Activated CD4-positive, alpha-beta T cell treated with anti-CD3 and anti-CD28 coated beads for 48 hours (primary cell): Measurements from ENCODE around the gene IDUA.

ENCODE experiments used
- DNase-seq: peaks from one replicate; pipeline ENCODE4 v3.0.0-alpha.2; 2020

The IDUA gene

DNA sequence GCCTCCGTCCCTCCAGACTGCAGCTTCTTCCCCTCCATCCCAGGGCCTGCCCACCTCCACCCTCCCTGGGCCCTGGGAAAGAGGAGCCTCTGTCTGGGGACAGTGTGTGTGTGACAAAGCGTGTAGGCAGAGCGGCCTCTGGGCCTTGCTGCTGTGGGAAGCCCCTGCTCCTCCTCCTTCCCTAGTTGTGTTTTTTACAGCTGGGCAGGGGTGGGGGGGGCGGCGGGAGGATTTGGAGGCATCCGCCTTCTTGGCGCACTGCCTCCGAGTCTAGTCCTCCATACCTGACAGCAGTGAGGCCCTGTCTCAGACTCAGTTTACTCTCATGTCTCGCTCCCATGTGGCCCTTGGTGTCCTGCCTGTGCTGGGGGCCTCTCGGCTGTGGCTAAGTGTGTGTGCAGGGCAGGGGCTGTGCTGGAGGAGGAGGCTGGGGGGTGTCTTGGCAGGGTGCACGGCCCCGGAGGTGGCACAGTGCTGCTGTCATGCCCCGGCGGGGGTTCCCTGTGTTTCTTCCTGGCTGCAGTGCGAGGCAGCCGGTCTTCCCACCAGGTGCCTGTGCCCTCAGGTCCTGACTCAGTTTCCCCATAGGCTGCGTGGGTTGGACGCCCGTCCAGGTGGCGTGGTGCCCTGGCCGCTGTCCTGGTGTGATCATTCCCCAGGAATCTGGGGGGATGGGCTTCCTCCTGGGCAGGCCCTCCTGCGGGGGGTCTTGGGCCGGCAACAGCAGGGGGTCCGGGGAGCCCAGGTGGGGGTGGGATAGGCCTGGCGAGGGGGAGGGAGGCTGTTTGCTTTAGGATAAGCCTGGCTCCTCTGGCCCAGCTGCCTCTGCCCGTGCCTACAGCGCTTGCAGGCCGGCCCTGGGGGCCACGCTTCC lies 31.5 kb downstream of the IDUA start:
- no peak for DNase-seq

DNA sequence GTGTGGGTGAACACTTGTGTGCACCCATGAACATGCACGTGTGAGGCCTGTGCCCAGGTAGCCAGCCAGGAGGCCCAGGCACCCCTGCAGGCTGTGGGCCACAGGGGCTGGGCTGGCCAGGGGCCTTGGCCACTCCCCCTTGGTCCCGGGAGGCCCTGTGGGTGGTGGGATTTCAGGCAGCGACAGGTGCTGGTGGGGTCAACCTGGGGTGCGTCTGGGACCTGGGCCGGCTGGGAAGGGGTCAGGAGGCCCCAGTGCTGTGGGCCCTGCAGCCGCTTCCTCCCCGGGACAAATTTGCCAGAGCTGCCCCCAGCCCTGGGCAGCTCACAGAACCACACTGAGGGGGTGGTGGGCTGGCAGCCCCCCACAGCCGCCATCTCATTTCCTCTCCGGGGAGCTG lies 32.5 kb downstream of the IDUA start:
- no peak for DNase-seq

DNA sequence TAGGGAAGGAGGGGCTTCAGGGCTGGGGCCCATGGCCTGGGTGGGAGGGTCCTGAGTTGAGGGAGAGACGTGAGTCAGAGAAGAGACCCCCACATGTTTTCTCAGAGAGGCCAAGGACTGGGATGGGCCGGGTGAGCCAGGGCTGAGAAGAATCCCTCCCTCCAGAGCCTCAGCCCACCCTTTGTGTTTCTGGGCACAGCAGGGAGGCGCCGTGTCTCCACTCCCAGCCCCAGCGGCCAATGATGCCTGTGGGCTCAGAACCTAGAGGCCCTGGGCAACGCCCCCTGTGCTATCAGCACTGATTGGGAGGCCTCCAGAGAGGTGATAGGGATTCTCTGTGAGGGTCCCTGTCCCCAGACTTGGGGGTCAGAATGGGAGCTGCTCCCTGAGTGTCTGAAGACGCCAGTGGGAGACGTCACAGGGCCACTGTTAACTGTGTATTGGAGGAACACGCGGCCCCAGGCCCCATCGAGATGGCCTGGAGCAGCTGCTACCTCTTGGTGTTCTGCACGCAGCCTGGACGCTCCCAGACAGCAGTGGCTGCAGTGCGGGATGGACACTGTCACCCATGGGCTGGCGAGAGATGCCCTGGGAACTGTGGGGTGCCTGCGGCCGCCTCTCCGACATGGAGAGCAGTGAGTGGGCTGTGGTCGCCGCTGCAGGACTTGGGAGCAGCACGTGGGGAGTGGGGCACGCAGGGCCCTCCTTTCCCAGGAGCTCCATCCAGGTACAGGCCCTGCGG lies 33.1 kb downstream of the IDUA start:
- DNase-seq: no peak

DNA sequence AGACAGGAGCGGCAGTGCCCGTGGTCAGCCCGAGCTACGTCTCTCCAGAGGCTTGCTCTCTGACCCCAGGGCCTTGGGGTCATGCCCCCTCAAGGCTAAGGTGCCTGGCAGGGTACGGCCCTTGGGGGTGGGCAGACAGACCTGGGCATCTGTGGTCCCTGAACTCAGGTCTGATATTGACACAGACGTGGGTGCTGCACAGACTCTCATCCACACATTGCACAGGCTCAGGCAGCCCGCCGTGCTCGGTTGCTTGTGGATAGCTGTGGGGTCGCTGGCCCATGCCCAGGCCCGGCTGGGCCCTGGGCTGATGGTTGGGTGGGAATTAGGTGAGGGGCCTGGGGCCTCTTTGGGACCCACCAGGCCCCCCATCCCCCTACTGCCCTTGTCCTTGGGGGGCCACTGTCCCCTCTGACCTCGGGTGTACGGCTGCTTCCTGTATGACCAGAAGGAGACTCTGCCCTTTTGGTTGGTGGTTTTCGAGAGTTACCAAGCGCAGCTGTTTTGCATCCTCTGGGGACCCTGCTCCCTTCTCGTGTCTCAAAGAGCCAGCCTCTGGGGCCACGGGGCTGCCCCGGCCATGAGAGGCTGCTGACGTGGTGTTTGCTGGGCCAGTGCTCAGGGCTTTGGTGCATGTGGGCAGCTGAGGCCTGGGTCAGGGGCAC lies 34.7 kb downstream of the IDUA start:
- DNase-seq: no peak

DNA sequence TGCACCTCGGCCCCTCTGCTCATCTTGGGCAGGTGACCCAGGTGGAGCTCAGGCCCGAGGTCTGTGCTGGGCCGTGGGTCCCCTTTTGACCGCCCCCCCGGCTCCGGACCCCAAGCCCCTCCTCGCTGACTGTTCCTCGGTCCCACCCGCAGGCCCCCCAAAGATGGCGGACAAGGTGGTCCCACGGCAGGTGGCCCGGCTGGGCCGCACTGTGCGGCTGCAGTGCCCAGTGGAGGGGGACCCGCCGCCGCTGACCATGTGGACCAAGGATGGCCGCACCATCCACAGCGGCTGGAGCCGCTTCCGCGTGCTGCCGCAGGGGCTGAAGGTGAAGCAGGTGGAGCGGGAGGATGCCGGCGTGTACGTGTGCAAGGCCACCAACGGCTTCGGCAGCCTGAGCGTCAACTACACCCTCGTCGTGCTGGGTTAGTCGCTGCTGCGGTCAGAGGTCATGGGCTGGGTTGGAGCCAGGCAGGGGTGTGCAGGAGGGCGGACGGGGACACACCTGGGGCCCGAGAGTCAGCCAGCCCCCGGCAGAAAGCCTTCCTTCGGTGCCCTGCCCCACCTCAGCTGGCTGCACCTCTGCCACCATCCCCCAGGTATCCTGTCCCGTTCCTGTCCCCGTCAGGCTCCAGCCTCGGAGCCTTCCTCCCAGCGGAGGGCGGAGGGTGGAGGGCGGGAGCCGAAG lies 35.4 kb downstream of the IDUA start:
- DNase-seq: no peak

DNA sequence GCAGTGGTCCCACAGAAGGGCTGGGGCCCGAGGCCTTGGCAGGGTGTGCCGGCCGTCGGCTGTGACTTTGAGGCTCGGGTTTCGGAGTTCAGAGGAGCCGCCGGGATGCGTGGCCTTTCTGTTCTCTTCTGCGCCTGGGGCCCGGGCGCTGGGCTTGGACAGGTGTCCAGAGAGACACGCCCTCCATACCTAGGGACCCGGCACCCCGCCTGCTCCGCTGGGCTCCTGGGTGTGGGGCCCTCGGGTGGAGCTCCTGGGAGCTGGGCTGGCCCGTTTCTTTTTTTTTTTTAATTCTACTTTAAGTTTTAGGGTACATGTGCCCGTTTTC lies 35.9 kb downstream of the IDUA start:
- DNase-seq: no peak

DNA sequence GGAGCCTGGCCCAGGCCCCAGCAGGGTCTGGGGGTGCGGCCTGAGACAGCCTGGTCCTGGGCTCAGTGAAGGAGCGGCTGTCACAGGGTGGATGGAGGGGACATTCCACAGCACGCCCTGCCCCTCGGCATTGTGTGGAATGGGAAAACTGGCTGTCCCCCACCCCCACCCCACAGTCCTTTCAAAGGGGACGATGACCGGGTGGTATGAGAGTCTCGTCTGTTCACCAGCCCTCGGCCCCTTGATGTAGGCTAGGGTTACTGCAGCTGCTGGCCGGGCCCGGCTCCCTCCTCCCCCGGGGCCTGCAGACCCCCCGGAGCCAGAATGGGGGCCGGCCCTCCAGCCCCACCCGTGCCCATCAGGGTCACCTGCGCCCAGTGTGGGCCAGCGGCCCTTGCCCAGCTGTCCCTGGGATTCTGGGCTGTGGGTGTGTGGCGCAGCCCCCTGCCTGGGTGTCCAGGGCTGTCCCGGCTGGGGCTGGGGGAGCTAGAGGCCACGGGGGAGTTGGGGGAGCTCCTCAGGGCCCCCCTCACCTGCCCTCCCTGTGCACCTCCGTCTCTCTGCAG lies 36.3 kb downstream of the IDUA start:
- DNase-seq: no peak

DNA sequence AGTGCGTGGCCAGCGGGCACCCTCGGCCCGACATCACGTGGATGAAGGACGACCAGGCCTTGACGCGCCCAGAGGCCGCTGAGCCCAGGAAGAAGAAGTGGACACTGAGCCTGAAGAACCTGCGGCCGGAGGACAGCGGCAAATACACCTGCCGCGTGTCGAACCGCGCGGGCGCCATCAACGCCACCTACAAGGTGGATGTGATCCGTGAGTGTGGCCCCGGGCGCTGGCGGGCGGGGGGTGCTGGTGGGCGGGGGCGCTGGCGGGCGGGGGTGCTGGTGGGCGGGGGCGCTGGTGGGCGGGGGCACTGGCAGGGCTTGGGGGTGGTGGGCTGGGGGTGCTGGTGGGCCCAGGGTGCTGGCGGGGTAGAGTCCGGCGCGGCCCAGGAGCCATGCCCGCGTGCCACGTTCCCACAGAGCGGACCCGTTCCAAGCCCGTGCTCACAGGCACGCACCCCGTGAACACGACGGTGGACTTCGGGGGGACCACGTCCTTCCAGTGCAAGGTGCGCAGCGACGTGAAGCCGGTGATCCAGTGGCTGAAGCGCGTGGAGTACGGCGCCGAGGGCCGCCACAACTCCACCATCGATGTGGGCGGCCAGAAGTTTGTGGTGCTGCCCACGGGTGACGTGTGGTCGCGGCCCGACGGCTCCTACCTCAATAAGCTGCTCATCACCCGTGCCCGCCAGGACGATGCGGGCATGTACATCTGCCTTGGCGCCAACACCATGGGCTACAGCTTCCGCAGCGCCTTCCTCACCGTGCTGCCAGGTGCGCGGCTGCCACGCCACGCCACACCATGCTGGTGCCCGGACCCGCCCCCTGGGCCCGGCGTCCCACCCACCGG lies 37.3 kb downstream of the IDUA start:
- DNase-seq: no peak

DNA sequence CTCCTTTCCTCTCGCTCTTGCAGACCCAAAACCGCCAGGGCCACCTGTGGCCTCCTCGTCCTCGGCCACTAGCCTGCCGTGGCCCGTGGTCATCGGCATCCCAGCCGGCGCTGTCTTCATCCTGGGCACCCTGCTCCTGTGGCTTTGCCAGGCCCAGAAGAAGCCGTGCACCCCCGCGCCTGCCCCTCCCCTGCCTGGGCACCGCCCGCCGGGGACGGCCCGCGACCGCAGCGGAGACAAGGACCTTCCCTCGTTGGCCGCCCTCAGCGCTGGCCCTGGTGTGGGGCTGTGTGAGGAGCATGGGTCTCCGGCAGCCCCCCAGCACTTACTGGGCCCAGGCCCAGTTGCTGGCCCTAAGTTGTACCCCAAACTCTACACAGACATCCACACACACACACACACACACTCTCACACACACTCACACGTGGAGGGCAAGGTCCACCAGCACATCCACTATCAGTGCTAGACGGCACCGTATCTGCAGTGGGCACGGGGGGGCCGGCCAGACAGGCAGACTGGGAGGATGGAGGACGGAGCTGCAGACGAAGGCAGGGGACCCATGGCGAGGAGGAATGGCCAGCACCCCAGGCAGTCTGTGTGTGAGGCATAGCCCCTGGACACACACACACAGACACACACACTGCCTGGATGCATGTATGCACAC lies 38.2 kb downstream of the IDUA start:
- DNase-seq: no peak

DNA sequence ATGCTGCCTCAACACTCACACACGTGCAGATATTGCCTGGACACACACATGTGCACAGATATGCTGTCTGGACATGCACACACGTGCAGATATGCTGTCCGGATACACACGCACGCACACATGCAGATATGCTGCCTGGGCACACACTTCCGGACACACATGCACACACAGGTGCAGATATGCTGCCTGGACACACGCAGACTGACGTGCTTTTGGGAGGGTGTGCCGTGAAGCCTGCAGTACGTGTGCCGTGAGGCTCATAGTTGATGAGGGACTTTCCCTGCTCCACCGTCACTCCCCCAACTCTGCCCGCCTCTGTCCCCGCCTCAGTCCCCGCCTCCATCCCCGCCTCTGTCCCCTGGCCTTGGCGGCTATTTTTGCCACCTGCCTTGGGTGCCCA lies 39.3 kb downstream of the IDUA start:
- DNase-seq: peak; percentile 63

DNA sequence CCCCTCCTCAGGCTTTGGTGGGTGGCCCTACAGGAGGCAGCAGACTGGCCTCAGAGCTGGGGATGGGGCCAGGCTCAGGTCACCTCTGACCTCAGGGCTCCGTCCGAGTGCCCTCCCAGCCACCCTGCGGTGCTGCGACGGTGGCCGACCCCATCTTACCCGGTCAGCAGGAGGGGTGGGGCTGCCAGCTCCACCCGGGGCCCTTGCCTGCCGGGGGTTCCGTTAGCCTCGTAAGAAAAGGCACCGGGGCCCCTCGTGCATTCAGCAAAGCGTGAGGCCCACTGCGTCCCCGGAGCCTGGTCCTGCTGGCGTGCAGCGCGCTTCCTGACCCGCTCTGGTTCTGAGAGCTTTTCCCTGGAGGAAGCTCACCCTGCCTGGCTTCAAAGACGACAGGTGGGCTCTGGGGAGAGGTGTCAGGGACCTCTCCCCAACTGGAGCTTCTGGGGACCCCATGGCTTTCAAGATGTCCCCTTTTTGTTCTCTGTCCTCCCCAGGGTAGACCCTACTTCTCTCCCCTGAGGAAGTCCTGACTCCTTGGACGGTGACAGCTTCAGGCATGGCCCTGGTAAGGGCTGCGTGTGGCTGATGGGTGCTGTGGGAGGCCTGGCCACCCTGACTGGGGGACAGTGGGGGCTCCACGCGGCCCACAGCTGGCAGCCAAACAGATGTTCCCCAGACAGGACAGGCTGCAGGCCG lies 40.5 kb downstream of the IDUA start:
- DNase-seq: no peak

DNA sequence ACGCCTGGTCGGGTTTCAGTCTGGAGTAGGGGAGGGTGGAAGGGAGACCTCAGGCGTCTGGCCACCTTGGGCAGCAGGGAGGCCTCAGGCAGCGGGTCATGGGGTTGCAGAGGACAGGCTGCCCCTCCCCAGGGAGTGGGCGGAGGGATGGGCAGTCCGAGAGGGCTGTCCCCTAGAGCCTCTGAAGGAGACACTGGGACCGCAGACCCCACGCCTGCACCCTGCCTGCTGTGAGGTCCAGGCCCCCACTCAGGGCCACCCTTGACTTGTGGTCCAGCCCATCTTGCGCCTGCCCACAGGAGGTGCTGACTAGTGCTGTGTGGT lies 41.0 kb downstream of the IDUA start:
- no peak for DNase-seq

DNA sequence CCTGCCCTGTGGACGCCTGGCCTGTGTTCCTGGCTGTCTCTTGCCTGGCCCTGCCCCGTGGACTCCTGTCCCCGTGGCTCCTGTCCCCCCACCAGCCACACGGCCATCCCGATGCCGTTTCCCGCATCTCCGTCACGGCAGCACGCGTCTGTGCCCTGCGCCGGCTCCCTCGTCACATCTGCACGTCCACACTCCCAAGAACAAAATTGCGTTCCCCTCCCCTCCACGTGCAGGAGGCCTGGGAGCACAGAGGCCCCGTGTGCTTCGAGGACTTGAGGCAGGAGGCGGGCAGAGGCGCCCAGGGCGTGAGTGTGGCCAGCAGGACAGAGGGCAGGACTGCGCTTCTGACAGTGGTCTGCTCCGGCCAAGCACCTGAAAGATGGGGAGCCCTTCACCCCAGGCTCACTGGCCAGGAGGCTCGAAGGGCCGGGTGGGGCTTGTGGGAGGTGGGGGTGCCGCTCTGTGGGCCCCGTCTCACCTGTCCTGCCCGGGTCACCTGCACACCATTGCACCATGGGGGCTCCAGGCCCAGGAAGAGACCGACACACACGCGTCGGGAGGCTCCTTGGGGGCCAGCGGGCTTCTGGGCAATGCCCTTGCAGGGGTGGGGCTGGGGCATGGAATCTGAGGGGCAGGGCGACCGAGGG lies 41.9 kb downstream of the IDUA start:
- no peak for DNase-seq

DNA sequence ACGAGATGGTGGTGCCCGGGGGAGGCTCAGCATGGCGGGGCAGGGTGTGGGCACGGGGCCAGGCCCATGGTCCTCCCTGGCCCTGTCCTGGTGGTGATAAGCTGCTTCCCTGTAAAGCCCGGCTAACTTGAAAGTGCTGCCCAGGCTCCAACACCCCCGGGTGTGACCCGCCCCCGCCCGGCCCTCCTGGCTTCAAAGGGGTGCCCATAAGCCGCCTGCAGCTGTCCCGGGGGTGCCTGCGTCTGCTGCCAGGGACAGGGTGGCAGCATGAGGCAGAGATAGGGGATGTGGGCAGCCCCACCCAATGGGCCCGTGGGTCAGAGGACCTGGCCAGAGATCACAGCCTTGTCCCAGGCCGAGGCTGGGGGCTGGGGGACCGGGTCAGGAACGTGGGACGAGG lies 42.7 kb downstream of the IDUA start:
- no peak for DNase-seq

DNA sequence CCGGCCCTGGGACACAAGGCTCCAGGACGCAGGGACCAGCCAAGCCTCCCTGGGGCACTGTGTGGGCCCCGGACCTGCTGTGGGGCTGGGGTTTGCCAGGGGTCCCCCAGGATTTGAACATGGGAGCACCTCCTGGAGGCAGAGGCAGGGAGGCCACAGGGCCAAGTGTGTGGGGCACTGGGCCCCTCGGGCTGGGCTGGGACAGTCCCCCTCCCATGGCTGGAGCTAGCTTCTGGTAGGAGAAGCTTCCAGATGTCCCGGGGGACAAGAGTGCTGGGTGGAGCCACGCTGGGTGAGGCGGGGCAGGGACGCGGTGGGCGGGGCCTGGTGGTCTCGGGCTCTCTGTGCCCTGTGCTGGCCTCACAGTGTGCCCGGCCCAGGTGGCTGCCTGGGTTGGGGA lies 43.2 kb downstream of the IDUA start:
- no peak for DNase-seq

DNA sequence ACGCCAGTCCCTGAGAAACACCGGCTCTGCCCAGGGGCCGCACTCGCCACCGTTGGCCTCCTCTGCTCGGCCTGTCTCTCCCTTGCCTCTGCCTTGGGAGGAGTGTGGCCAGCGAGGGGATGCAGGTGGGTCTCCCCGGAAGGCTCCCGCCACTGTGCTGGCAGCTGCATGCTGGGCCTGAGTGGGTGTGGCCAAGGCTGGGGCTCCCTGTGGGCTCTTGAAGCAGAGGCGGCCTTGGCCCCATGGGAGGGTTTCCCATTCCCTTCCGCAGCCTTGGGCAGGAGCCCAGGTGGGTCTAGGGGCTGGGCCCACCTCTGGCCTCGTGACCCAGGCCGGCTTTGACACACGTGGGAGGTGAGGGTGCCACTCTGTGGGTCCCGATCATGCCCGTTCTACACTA lies 43.7 kb downstream of the IDUA start:
- DNase-seq: no peak

DNA sequence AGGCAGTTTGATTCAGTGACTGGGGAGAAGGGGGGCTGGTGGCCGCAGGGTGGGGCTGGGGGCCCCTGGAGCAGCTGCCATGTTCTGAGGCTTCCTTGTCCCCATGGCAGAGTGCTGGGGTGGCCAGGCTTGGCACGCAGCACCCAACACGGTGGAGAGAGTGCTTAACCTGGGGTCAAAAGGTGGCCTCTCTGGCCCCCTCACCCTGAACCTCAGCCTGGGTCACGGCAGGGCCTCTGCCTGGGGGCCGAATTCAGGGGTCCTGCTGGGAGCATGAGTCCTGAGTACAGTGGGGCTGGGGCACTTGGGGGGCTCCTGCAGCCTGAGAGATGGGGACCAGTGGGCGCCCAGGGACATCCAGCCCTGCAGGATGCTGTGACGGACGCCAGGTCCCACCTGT lies 44.5 kb downstream of the IDUA start:
- DNase-seq: no peak

DNA sequence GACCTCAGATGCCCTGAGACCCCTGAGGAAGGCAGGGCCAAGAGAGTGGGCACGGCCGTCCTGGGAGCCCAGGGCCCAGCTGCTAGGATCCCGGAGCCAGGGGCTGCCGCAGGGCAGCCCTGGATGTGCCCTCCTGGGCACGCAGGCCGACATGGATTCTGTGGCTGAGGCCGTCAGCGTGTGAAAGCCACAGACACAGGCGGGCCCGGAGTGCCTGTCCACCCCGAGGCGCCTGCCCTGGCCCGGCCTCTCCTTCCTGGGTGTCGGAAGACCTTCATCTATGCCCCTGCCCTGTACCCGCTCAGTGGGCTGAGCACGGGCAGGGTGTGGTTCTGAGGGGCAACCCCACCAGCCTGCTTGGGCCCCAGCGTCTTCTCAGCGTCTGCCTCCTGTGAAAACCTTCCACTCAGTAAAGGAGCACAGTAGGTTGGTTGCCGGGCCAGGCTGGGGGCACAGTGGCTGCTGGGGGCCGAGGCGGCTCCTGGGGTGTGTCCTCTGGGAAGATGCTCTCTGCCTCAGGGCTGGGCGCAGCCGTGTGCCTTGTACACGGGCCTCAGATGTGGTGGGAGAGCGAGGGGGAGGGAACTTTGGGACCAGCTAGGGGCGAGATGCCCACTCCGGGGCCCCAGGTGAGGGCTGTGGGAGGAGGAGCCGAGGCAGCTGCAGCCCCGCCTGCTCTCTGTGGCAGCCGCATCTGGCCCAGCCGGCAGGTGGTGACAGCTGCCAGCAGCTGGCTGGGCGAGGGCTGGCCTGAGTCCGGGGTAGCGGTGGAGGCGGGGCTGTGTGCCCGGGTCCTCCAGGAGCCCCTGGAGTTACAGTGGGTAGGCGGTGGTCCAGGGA lies 45.3 kb downstream of the IDUA start:
- DNase-seq: peak; percentile 26

DNA sequence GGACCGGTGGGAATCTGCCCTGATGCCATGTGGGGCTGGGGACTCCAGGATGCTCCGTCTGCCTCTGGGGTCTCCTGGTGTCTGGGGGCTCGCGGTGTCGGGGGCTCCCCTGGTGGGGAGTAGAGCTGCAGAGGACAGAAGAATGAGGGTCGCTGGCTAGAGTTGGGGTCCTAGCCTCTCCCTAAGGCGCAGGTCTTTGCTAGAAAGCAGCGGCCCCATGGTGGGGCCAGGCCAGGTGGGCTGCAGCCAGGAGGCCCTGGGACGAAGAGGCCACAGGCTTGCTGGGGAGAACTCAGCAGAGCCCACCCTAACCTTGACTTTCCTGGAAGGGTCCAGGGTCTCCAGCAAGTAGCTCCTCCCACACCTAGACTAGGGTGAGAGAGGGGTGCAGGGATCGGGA lies 46.0 kb downstream of the IDUA start:
- no peak for DNase-seq
